Measurements from ENCODE around the gene OR1I1. TPM values are rescaled to one million over a fixed set of nuclear protein-coding genes. Genes with fewer than 3 reads are reported as not detected.

OR1I1 gene
- total and polyA plus RNA-seq, 7 experiments from 2014 or later: not detected

- H3K4me1 ChIP-seq (ENCODE audit: control insufficient read depth in 2 of 2, insufficient read depth in 2 of 2, low read length in 2 of 2): peaks cover 0 to 6% of the 10 kb centered on the region in 2 donors
- intact Hi-C loops (cut with micrococcal nuclease): no loop called here
- no peaks in the 10 kb centered on the region for H3K27me3 ChIP-seq (ENCODE audit: control insufficient read depth in 2 of 2, insufficient read depth in 2 of 2, low read length in 2 of 2)
- ATAC-seq (no peak), DNase-seq (no peak)
- H3K4me3 Mint-ChIP-seq: no peak overlapping the region
- peaks cover 6 to 21% (median 17%) of the 10 kb centered on the region in 7 donors for H3K4me1 Mint-ChIP-seq
- ChIA-PET CTCF (interaction anchor here (1.6 kb wide), 1 partner anchor 45 kb away, joined by 4 read pairs; no protein-coding TSS in a partner anchor), POLR2A (interaction anchor here (0.8 kb wide), 1 partner anchor 181 kb away, joined by 3 read pairs; no protein-coding TSS in a partner anchor)
- H3K4me3 ChIP-seq (ENCODE audit: low read length): no peak overlapping the region
- peaks cover 0 to 18% (median 3%) of the 10 kb centered on the region in 3 experiments for H3K9me3 ChIP-seq (ENCODE audit: control insufficient read depth in 2 of 3, low read length in 3 of 3)
- peaks cover 5 to 21% (median 9%) of the 10 kb centered on the region in 5 donors for H3K36me3 Mint-ChIP-seq
- H3K9me3 Mint-ChIP-seq: peaks cover 4 to 37% (median 19%) of the 10 kb centered on the region in 11 donors
- H3K27me3 Mint-ChIP-seq: peaks cover 0 to 22% (median 15%) of the 10 kb centered on the region in 5 donors
- H3K36me3 ChIP-seq (ENCODE audit: control insufficient read depth in 2 of 3, insufficient read depth in 3 of 3, low read length in 3 of 3): no peaks in the 10 kb centered on the region
- H3K27ac Mint-ChIP-seq: no peak overlapping the region
- H3K27ac ChIP-seq (ENCODE audit: low read depth, low read length): no peak overlapping the region
These were observed 22.0 kb downstream of the OR1I1 start for GRCh38 chr19:15104003-15104402.

GRCh38 chr19:15104411-15104810 lies 22.4 kb downstream of the OR1I1 start:
- Mint-ChIP-seq H3K36me3 (peaks cover 5 to 21% (median 9%) of the 10 kb centered on the region in 5 donors), H3K27me3 (peaks cover 0 to 22% (median 15%) of the 10 kb centered on the region in 5 donors), H3K27ac (no peak overlapping the region), H3K9me3 (peaks cover 4 to 37% (median 19%) of the 10 kb centered on the region in 11 donors), H3K4me1 (peaks cover 6 to 21% (median 17%) of the 10 kb centered on the region in 7 donors), H3K4me3 (no peak overlapping the region)
- ChIA-PET CTCF (interaction anchor here (1.6 kb wide), 1 partner anchor 45 kb away, joined by 4 read pairs; no protein-coding TSS in a partner anchor), POLR2A (no interaction called here)
- DNase-seq: no peak
- Histone ChIP-seq H3K4me3 (ENCODE audit: low read length) (no peak overlapping the region), H3K4me1 (ENCODE audit: control insufficient read depth in 2 of 2, insufficient read depth in 2 of 2, low read length in 2 of 2) (peaks cover 0 to 6% of the 10 kb centered on the region in 2 donors), H3K27me3 (ENCODE audit: control insufficient read depth in 2 of 2, insufficient read depth in 2 of 2, low read length in 2 of 2) (no peaks in the 10 kb centered on the region), H3K27ac (ENCODE audit: low read depth, low read length) (no peak overlapping the region), H3K9me3 (ENCODE audit: control insufficient read depth in 2 of 3, low read length in 3 of 3) (peaks cover 0 to 18% (median 3%) of the 10 kb centered on the region in 3 experiments), H3K36me3 (ENCODE audit: control insufficient read depth in 2 of 3, insufficient read depth in 3 of 3, low read length in 3 of 3) (no peaks in the 10 kb centered on the region)
- intact Hi-C loops (cut with micrococcal nuclease): no loop called here
- ATAC-seq: no peak

- no peak overlapping the region for H3K4me3 Mint-ChIP-seq
These were observed 23.0 kb downstream of the OR1I1 start for GRCh38 chr19:15105044-15105443.

GRCh38 chr19:15107061-15108010 lies 25.3 kb downstream of the OR1I1 start, which contains the start of gene SYDE1:
SYDE1 (plus strand) TSS chr19:15107401; CDS start chr19:15107434, 33 bp downstream.
- H3K9me3 ChIP-seq (ENCODE audit: control insufficient read depth in 2 of 3, low read length in 3 of 3): peaks cover 0 to 18% (median 3%) of the 10 kb centered on the region in 3 experiments
- peak within 1 kb of the TSS; percentile 67 to 86 (median 77) for H3K4me3 Mint-ChIP-seq
- peaks cover 0 to 22% (median 15%) of the 10 kb centered on the region in 5 donors for H3K27me3 Mint-ChIP-seq
- no peak for ATAC-seq
- ChIA-PET POLR2A (no interaction called here), CTCF (no interaction called here)
- peaks cover 0 to 6% of the 10 kb centered on the region in 2 donors for H3K4me1 ChIP-seq (ENCODE audit: control insufficient read depth in 2 of 2, insufficient read depth in 2 of 2, low read length in 2 of 2)
- H3K4me1 Mint-ChIP-seq: peaks cover 6 to 21% (median 17%) of the 10 kb centered on the region in 7 donors
- H3K4me3 ChIP-seq (ENCODE audit: low read length): peak within 1 kb of the TSS; percentile 27
- no peak within 1 kb of the TSS for H3K27ac ChIP-seq (ENCODE audit: low read depth, low read length)
- H3K36me3 ChIP-seq (ENCODE audit: control insufficient read depth in 2 of 3, insufficient read depth in 3 of 3, low read length in 3 of 3): no peaks in the 10 kb centered on the region
- intact Hi-C loops (cut with micrococcal nuclease): no loop called here
- H3K27me3 ChIP-seq (ENCODE audit: control insufficient read depth in 2 of 2, insufficient read depth in 2 of 2, low read length in 2 of 2): no peaks in the 10 kb centered on the region
- peaks cover 4 to 31% (median 16%) of the 10 kb centered on the region in 11 donors for H3K9me3 Mint-ChIP-seq
- H3K36me3 Mint-ChIP-seq: peaks cover 5 to 18% (median 7%) of the 10 kb centered on the region in 5 donors
- H3K27ac Mint-ChIP-seq: peak within 1 kb of the TSS in 7 of 9 donors; percentile 1 to 75 (median 52)
- DNase-seq: peak in 1 of 9 donors; percentile 50

More at GRCh38 chr19:15105044-15105443, 23.0 kb downstream of the OR1I1 start:
- POLR2A ChIA-PET: no interaction called here
- peaks cover 0 to 6% of the 10 kb centered on the region in 2 donors for H3K4me1 ChIP-seq (ENCODE audit: control insufficient read depth in 2 of 2, insufficient read depth in 2 of 2, low read length in 2 of 2)
- no peaks in the 10 kb centered on the region for H3K36me3 ChIP-seq (ENCODE audit: control insufficient read depth in 2 of 3, insufficient read depth in 3 of 3, low read length in 3 of 3)
- Mint-ChIP-seq H3K36me3 (peaks cover 5 to 21% (median 9%) of the 10 kb centered on the region in 5 donors), H3K27ac (no peak overlapping the region), H3K4me1 (peaks cover 6 to 21% (median 17%) of the 10 kb centered on the region in 7 donors), H3K27me3 (peaks cover 0 to 22% (median 15%) of the 10 kb centered on the region in 5 donors), H3K9me3 (peaks cover 4 to 37% (median 19%) of the 10 kb centered on the region in 11 donors)
- peaks cover 0 to 18% (median 3%) of the 10 kb centered on the region in 3 experiments for H3K9me3 ChIP-seq (ENCODE audit: control insufficient read depth in 2 of 3, low read length in 3 of 3)
- no peak overlapping the region for H3K27ac ChIP-seq (ENCODE audit: low read depth, low read length)
- CTCF ChIA-PET: interaction anchor here (0.6 to 1.6 kb wide), 3 partner anchors 44 to 1276 kb away, joined by 3 to 4 read pairs (median 3); no protein-coding TSS in a partner anchor
- DNase-seq: no peak
- intact Hi-C loops (cut with micrococcal nuclease): no loop called here
- H3K4me3 ChIP-seq (ENCODE audit: low read length): no peak overlapping the region
- no peaks in the 10 kb centered on the region for H3K27me3 ChIP-seq (ENCODE audit: control insufficient read depth in 2 of 2, insufficient read depth in 2 of 2, low read length in 2 of 2)
- no peak for ATAC-seq

GRCh38 chr19:15108145-15108844 lies 26.3 kb downstream of the OR1I1 start:
- H3K27ac ChIP-seq (ENCODE audit: low read depth, low read length): no peak overlapping the region
- no peaks in the 10 kb centered on the region for H3K36me3 ChIP-seq (ENCODE audit: control insufficient read depth in 2 of 3, insufficient read depth in 3 of 3, low read length in 3 of 3)
- H3K4me1 ChIP-seq (ENCODE audit: control insufficient read depth in 2 of 2, insufficient read depth in 2 of 2, low read length in 2 of 2): peaks cover 0 to 6% of the 10 kb centered on the region in 2 donors
- H3K9me3 Mint-ChIP-seq: peaks cover 4 to 26% (median 14%) of the 10 kb centered on the region in 11 donors
- ATAC-seq (no peak), DNase-seq (no peak)
- CTCF ChIA-PET: interaction anchor here (0.9 kb wide), 1 partner anchor 28 kb away, joined by 3 read pairs; no protein-coding TSS in a partner anchor
- H3K4me1 Mint-ChIP-seq: peaks cover 6 to 21% (median 17%) of the 10 kb centered on the region in 7 donors
- H3K27me3 ChIP-seq (ENCODE audit: control insufficient read depth in 2 of 2, insufficient read depth in 2 of 2, low read length in 2 of 2): no peaks in the 10 kb centered on the region
- peak overlapping the region in 2 of 9 donors; percentile 36 to 60 for H3K27ac Mint-ChIP-seq
- POLR2A ChIA-PET: interaction anchor here (0.6 kb wide), 1 partner anchor 16 kb away, joined by 5 read pairs; no protein-coding TSS in a partner anchor
- peak overlapping the region; percentile 23 to 83 (median 54) for H3K4me3 Mint-ChIP-seq
- peaks cover 5 to 18% (median 7%) of the 10 kb centered on the region in 5 donors for H3K36me3 Mint-ChIP-seq
- H3K9me3 ChIP-seq (ENCODE audit: control insufficient read depth in 2 of 3, low read length in 3 of 3): peaks cover 0 to 17% (median 3%) of the 10 kb centered on the region in 3 experiments
- intact Hi-C loops (cut with micrococcal nuclease): no loop called here
- peak overlapping the region; percentile 27 for H3K4me3 ChIP-seq (ENCODE audit: low read length)
- H3K27me3 Mint-ChIP-seq: peaks cover 0 to 22% (median 15%) of the 10 kb centered on the region in 5 donors

Data from naive thymus-derived CD4-positive, alpha-beta T cell (primary cell).